GM15510 (cell line): Measurements from ENCODE around the gene GATM.

Experiments used
- POLR2A ChIP-seq: IDR thresholded peaks from 3 replicates; pipeline ENCODE4 v1.6.1; 2011; ENCODE audit warnings: borderline replicate concordance; ENCODE audit not compliant: insufficient read length; ENCODE audit errors: extremely low read depth

Gene GATM

GRCh38 chr15:45376300-45376928, 1.9 kb downstream of the GATM start:
- no peak for TF ChIP-seq POLR2A

GRCh38 chr15:45375836-45376235, 2.5 kb downstream of the GATM start:
- no peak for TF ChIP-seq POLR2A

GRCh38 chr15:45373976-45374375, 4.4 kb downstream of the GATM start:
- TF ChIP-seq POLR2A = no peak

- TF ChIP-seq POLR2A = no peak
These were observed 6.0 kb downstream of the GATM start for GRCh38 chr15:45372041-45372995.

GRCh38 chr15:45371546-45371945, 6.8 kb downstream of the GATM start:
- TF ChIP-seq POLR2A = no peak

GRCh38 chr15:45364271-45364670, 14.1 kb downstream of the GATM start:
- TF ChIP-seq POLR2A = no peak

GRCh38 chr15:45363801-45364200, 14.5 kb downstream of the GATM start:
- no peak for TF ChIP-seq POLR2A

- TF ChIP-seq POLR2A = no peak
These were observed 15.0 kb downstream of the GATM start for GRCh38 chr15:45363334-45363733.

GRCh38 chr15:45362419-45362818, 15.9 kb downstream of the GATM start:
- TF ChIP-seq POLR2A = no peak

- TF ChIP-seq POLR2A = no peak
These were observed 16.5 kb downstream of the GATM start for GRCh38 chr15:45361878-45362277.

- no peak for TF ChIP-seq POLR2A
These were observed 22.5 kb downstream of the GATM start for GRCh38 chr15:45355860-45356259.

- TF ChIP-seq POLR2A = no peak
These were observed 23.6 kb downstream of the GATM start for GRCh38 chr15:45354711-45355110.

GRCh38 chr15:45351227-45351626, 27.1 kb downstream of the GATM start:
- TF ChIP-seq POLR2A = no peak

GRCh38 chr15:45349623-45350022, 28.7 kb downstream of the GATM start:
- TF ChIP-seq POLR2A = no peak

- TF ChIP-seq POLR2A = no peak
These were observed 30.4 kb downstream of the GATM start for GRCh38 chr15:45347989-45348388.

- no peak for TF ChIP-seq POLR2A
These were observed 31.3 kb downstream of the GATM start for GRCh38 chr15:45347033-45347432.
